NB4 (cell line): ENCODE results near the gene FGD3.

ENCODE experiments used
- DNase-seq: peaks from one replicate; pipeline ENCODE4 v3.0.0; 2010; ENCODE audit warnings: low read depth
- H3K4me3 ChIP-seq: one replicate; pipeline ENCODE4 v1.5.1; 2011; ENCODE audit warnings: mild to moderate bottlenecking, low read depth, low read length, moderate library complexity
- CTCF ChIP-seq: IDR thresholded peaks from one replicate; pipeline ENCODE4 v1.5.1; 2012; ENCODE audit warnings: low read depth, low read length
- MYC ChIP-seq: IDR thresholded peaks from 2 replicates; pipeline ENCODE4 v1.6.1; 2011; ENCODE audit warnings: low read depth, low read length
- POLR2A ChIP-seq: IDR thresholded peaks from 2 replicates; pipeline ENCODE4 v1.6.1; 2011; ENCODE audit warnings: mild to moderate bottlenecking; ENCODE audit not compliant: insufficient read length; ENCODE audit errors: extremely low read depth
- TF ChIP-seq, protein P1 (sequence below): IDR thresholded peaks from 2 replicates; pipeline ENCODE4 v1.6.1; 2011; ENCODE audit warnings: low read depth, low read length

FGD3 gene

GRCh38 chr9:93076101-93076791 is 128.9 kb downstream of the FGD3 start:
- TF ChIP-seq MYC (no peak), POLR2A (no peak), CTCF (no peak)
- TF ChIP-seq, protein P1, sequence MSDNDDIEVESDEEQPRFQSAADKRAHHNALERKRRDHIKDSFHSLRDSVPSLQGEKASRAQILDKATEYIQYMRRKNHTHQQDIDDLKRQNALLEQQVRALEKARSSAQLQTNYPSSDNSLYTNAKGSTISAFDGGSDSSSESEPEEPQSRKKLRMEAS = no peak
- DNase-seq = no peak
- H3K4me3 ChIP-seq = no peak overlapping the region

GRCh38 chr9:93076792-93077128 is 129.4 kb downstream of the FGD3 start:
- no peak for DNase-seq
- no peak for TF ChIP-seq POLR2A
- TF ChIP-seq MYC = no peak
- TF ChIP-seq CTCF = no peak
- TF ChIP-seq, protein P1 = no peak
- H3K4me3 ChIP-seq = no peak overlapping the region

GRCh38 chr9:93077367-93077766 is 130.0 kb downstream of the FGD3 start:
- DNase-seq = no peak
- H3K4me3 ChIP-seq = no peak overlapping the region
- TF ChIP-seq POLR2A (no peak), CTCF (no peak), MYC (no peak)
- TF ChIP-seq, protein P1 = no peak

- no peak overlapping the region for H3K4me3 ChIP-seq
- DNase-seq = no peak
- TF ChIP-seq, protein P1 = no peak
- no peak for TF ChIP-seq MYC
- TF ChIP-seq POLR2A = no peak
- no peak for TF ChIP-seq CTCF
Observed at GRCh38 chr9:93077811-93078210, 130.5 kb downstream of the FGD3 start.

- TF ChIP-seq, protein P1 = no peak
- TF ChIP-seq CTCF (no peak), POLR2A (no peak), MYC (no peak)
- DNase-seq = no peak
- H3K4me3 ChIP-seq = no peak overlapping the region
Observed at GRCh38 chr9:93079371-93079770, 132.0 kb downstream of the FGD3 start.

GRCh38 chr9:93080406-93080805 is 133.1 kb downstream of the FGD3 start:
- TF ChIP-seq, protein P1 = no peak
- TF ChIP-seq CTCF (no peak), MYC (no peak), POLR2A (no peak)

More at GRCh38 chr9:93080406-93080805, 133.1 kb downstream of the FGD3 start:
- H3K4me3 ChIP-seq = no peak overlapping the region
- DNase-seq = no peak
